GM18951 (cell line): ENCODE results near the gene NR0B2.

Experiments
- POLR2A ChIP-seq: IDR thresholded peaks from 4 replicates; pipeline ENCODE4 v1.6.1; 2011; ENCODE audit warnings: mild to moderate bottlenecking; ENCODE audit not compliant: insufficient read length, insufficient read depth; ENCODE audit errors: extremely low read depth
- in situ Hi-C: fragments of 300-500 bp; cut with MboI; formaldehyde crosslinking; loops from one replicate; pipeline ENCODE4 v1.12.0; 2022; ENCODE audit warnings: low sequenced_read_pairs, mixed read lengths, inconsistent platforms; ENCODE audit not compliant: unreplicated experiment

Gene NR0B2, protein sequence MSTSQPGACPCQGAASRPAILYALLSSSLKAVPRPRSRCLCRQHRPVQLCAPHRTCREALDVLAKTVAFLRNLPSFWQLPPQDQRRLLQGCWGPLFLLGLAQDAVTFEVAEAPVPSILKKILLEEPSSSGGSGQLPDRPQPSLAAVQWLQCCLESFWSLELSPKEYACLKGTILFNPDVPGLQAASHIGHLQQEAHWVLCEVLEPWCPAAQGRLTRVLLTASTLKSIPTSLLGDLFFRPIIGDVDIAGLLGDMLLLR

DNA sequence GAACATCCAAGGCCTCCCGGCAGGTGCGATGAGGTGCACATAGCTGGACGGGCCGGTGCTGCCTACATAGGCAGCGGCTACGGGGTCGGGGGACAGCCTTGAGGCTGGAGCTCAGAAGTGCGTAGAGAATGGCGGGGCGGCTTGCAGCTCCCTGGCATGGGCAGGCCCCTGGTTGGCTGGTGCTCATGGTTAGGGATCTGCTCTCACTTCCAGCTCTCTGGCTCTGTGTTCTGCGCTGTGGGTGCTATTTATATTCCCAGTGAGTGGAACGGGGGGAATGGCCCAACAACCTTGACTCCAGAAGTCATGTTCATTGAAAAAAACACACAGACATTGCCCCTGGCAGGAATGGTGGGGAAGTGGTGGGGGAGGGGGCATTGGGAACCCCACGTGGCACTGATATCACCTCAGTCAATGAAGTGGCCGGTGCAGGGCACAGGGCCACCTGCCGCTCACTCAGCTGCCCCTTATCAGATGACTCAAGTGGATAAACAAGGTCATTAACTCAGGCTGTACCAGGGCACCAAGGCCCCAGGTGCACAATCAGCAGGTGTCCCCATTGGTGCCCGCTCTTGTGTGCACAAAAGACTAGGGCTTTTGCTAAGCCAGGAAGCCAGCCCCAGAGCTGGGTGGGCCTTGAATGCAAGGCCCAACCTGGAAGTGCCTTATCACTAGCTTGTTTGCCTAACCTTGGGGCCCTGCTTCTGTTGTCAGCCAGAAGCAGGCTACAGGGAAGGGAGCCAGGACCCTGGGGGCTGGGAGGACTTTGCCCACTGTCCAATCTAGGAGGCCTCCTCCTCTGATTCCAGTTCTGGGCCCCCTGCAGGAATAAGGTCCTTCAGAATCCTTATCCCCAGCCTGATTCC is at the start of gene NR0B2:
TSS of gene NR0B2 (minus strand) at position 222 of the 866 bp plus-strand sequence. CDS start at position 187, 35 bp downstream.
- in situ Hi-C loops: no loop called here
- no peak for TF ChIP-seq POLR2A

DNA sequence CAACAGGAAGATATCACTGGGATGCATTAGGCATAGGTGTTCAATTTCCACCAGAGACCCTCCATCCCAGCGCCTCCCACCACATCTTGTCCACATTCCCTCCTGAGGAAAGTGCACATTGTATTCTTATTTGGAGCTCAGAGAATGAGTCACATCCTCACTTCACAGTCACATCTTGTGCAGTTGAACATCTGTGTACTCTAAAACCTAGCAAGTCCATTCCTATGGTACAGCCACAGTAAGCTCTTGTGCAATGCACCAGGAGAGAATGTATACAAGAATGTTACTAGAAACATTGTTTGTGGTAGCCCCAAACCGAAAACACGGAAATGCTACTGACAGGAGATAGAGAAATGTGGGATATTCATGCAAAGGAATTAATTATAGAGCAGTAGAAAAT is 48.1 kb upstream of the NR0B2 start:
- TF ChIP-seq POLR2A: no peak
- in situ Hi-C loops: no loop called here

DNA sequence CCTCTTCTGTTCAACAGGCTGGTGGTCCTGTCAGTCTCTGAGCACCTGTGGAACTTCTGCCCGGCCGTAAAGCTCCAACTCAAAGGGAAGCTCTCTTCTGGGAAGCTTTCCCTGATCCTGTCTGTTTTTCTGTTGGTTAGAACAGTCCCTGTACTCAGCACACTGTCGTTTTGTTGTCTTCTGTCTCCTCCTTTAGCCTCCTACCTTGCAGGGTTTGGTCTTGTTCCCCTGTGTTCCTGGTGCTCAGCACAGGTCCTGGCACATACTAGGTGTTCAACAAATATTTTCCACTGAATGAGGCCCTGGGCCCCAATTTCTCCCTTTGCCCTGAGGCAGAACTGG is 46.8 kb upstream of the NR0B2 start:
- no peak for TF ChIP-seq POLR2A
- in situ Hi-C loops: no loop called here

DNA sequence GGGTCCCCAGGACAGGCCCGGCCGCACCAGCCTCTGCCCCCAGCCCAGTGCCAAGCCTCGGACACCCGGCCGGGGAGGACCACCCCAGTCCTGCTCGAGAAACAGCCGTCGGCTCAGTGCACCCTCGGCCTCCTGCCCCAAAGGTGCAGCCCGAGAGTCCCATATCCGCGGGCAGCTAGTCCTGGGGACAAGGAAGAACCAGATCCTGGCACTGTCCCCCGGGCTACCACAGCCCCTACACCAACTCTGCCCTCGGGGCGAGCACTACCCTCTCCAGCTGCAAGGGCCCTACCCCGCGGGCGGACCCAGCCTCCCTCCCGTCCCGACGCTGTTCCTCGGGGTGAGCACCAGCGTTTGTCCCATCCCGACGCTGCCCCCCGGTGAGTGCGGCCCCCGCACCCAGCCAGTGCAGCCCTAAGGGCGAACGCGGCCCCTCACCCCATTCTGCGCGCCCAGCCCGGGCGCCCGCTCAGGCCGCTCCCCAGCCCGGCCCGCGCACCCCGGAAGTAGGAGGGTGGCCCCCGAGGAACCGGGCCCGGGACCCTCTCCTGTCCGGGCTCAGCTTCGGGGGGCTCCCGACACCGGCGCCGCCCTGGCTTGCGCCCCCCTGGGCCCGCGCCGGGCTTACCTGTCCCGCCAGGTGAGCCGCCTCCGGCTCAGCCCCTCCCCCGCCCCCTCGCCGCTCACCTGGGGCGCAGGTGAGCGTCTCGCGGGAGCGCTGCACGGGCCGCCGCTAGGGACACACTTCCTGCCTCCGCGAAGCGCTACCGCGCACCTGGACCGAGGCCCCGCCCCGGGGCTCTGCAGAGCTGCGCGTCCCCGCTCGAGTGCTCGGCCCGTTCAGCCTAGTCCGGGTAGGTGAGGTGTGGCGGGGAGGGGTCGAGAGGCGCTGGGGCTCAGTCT is 46.2 kb upstream of the NR0B2 start, which contains the start of gene KDF1:
TSS of gene KDF1 (minus strand) at position 747 of the 903 bp plus-strand sequence. CDS start 8,088 bp downstream, outside the sequence.
- no peak for TF ChIP-seq POLR2A
- in situ Hi-C loops: no loop called here

DNA sequence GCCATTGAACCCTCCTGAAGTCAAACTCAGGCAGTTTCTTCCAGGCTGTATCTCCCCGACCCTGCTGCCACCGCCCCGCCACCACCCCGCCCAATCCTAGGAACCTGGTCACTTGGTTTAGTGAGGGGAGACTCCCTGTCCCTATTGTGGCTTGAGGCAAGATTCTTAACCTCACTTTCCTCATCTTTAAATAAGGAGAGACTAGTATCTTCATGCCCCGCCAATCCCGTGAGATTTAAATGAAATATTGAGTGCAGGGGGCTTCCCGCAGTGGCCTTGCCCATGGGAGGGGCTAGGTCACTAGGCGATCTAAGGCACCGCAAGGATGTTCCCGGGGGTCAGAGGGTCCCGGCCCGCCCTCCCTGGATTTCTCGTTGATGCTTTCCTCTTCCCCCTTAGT is 45.5 kb upstream of the NR0B2 start:
- TF ChIP-seq POLR2A: no peak
- in situ Hi-C loops: no loop called here

DNA sequence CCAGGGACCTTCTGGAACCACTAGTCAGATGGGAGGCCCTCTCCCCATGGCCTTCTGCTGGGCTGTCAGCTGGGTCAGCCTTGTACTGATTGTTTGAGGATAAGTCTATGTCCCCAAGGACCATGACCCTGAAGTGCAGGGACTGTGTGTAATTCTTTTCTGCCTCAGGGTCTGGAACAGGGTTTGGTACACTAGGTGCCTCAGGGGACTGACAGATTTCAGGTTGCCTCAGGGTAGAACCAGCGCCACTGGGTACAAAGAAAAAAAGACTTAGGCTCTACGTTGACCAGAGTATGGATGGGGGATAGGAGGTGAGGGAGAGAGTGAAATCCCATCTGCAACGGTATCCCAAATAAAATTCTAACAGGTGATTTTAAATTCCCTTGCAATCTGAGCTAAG is 43.5 kb upstream of the NR0B2 start:
- in situ Hi-C loops: no loop called here
- TF ChIP-seq POLR2A: no peak

DNA sequence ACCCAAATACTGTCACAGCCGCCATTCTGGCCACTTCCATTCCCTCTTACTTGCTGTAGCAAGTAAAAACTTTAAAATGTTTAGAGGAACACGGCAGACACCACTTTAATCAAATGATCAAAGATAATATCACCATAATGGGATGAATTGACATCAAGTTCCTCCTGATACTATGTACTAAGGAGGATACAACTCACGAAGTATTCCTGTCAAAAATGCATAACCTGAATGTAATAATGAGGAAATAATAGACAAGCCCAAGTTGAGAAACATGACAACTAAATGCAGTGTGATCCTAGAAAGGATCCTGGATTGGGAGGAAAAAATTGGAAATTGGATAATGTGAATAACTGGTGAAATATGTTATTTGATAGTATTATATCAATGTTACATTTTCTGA is 42.5 kb upstream of the NR0B2 start:
- TF ChIP-seq POLR2A: no peak
- in situ Hi-C loops: no loop called here

DNA sequence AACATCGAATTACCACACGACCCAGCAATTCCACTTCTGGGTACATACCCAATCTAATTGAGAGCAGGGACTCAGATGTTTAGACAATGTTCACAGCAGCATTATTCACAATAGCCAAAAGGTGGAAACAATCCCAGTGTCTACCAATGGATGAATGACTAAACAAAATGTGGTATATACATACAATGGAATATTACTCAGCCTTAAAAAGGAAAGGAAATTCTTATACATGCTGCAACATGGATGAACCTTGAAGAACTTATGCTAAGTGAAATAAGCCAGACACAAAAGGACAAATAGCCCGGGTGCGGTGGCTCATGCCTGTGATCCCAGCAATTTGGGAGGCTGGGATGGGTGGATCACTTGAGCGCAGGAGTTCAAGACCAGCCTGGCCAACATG is 39.6 kb upstream of the NR0B2 start:
- in situ Hi-C loops: no loop called here
- no peak for TF ChIP-seq POLR2A

DNA sequence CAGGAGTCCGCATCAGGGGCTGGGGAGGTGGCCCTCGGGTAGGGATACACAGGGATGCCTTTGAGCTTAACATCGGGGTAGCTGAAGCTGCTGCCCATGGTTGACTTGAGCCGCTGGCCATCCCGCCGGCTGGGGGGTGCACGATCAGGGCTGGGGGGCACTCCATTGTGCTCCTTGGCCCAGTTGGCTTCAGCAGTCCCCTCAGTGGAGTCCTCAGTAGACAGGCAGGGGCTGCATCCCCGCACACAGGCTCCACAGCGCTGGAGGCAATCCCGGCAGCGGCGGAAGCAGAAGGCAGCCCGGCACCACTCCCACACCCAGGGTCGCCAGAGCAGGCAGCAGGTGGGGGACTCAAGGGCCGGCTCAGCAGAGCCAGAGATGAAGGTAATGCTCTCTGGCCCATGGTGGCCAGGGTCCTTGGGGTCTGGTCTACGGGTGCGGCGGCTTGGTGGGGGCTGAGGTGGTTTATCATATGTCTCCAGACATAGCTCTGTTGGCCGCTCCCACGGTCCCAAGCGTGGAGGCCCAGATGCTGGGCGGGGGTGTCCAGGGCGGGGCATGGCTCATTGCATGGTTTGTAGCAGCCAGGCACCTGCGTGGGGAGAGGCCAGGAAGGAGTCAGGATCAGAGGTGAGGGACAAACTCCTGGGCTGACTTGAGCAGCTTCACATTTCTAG is 38.2 kb upstream of the NR0B2 start:
- TF ChIP-seq POLR2A: no peak
- in situ Hi-C loops: no loop called here

DNA sequence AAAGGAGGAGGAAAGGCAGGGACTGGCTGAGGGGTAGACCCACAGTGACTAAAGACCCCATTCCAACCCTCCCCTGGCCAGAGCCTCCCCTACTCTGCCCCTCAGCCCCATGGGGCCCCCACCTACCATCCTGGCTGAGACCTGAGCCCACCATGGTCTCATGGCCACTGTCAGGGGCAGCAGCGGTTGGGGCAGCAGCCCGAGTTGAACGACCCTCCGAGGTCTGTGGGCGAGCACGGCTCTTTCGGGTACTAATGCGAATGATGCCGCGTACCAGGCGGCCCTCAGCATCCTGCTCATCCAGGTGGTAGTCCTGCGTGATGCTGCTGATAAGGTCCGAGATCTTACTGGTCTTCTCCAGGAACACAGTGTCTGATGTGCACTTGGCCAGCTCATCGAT is 37.4 kb upstream of the NR0B2 start:
- TF ChIP-seq POLR2A: no peak
- in situ Hi-C loops: no loop called here

DNA sequence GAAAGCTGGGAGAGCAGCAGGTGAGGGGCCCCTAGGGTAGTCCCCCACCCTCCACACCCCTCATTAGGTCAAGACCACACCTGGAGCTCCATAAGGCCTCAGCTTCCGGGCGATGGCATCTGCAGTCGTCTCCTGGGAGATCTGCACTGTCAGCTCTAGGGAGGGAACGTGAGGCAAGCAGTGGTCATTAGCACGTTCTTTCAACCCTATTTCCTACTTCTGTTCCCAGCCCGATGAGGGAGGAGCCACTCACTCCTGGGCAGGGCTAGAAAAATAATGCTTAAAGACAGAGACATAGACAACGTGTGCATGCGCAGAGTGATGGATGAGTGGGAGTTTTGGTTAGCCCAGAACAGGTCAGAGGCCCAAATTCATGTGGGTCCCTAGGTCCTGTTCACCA is 36.8 kb upstream of the NR0B2 start:
- TF ChIP-seq POLR2A: no peak
- in situ Hi-C loops: no loop called here

DNA sequence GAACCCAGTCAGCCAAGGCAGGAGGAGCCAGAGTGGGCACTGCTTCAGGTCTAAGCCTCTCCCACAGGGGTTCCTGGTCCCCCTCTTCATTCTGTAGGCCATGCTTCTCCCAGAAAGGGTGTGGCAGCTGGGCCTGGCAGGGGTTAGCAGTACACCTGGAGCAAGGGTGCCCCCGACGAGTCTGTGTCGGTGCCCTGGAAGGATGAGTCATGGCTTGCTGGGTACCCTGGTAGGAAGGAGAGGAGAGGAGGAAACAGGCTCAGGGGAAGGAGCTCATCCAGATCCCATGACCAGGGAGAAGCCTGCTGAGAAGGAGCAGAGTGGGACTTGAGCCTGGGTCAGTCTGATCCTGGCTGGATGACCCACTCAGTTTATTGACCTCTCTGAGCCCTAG is 36.1 kb upstream of the NR0B2 start:
- in situ Hi-C loops: no loop called here
- no peak for TF ChIP-seq POLR2A
